HFF-Myc (cell line): ENCODE data around the gene DIS3L.
"Not testable (repeated sequence)": the region's sequence is repeated elsewhere in the genome, so short reads cannot be mapped to it uniquely, and the experiment has no call there.

Experiments used
- DNase-seq: peaks from one replicate; pipeline ENCODE4 v3.0.0-alpha.2; 2011; ENCODE audit warnings: low read depth; ENCODE audit errors: extremely low read depth
- H3K4me3 ChIP-seq: replicated peaks from 2 replicates; pipeline ENCODE4 v1.5.1; 2011; ENCODE audit warnings: low read depth, mild to moderate bottlenecking, control low read depth, low read length
- TF ChIP-seq, protein P1 (sequence below): IDR thresholded peaks from 2 replicates; pipeline ENCODE4 v1.5.1; 2012; ENCODE audit warnings: mild to moderate bottlenecking, low read depth, low read length, control low read depth; ENCODE audit errors: missing control alignments

DIS3L gene

GRCh38 chr15:66356359-66357236 is 63.2 kb downstream of the DIS3L start, which contains the start of gene TIPIN:
Gene TIPIN, minus strand, starts transcription at chr15:66356685. Its CDS starts 3,738 bp downstream, at chr15:66352947.
- peak; percentile 73 for DNase-seq
- peak within 1 kb of the TSS; percentile 86 for H3K4me3 ChIP-seq
- TF ChIP-seq, protein P1, sequence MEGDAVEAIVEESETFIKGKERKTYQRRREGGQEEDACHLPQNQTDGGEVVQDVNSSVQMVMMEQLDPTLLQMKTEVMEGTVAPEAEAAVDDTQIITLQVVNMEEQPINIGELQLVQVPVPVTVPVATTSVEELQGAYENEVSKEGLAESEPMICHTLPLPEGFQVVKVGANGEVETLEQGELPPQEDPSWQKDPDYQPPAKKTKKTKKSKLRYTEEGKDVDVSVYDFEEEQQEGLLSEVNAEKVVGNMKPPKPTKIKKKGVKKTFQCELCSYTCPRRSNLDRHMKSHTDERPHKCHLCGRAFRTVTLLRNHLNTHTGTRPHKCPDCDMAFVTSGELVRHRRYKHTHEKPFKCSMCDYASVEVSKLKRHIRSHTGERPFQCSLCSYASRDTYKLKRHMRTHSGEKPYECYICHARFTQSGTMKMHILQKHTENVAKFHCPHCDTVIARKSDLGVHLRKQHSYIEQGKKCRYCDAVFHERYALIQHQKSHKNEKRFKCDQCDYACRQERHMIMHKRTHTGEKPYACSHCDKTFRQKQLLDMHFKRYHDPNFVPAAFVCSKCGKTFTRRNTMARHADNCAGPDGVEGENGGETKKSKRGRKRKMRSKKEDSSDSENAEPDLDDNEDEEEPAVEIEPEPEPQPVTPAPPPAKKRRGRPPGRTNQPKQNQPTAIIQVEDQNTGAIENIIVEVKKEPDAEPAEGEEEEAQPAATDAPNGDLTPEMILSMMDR, result no peak

DNA sequence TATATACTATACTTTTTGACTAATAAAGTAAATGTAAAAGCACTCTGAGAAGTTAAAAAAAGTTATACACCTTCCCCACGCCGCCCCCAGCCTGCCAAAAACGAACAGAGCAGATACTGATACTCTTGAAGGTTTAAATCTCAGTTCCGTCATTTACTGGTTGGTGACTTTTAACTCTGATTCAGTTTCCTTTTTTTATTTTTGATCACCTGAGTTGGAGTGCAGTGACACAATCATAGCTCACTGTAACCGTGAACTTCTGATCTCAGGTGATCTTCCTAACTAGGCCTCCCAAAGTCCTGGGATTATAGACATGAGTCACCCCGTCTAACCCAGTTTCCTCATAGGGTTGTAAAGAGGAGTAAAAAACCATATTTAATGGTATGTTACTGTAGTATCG is 66.4 kb downstream of the DIS3L start:
- H3K4me3 ChIP-seq, result no peak overlapping the region
- no peak for DNase-seq
- TF ChIP-seq, protein P1, result no peak

DNA sequence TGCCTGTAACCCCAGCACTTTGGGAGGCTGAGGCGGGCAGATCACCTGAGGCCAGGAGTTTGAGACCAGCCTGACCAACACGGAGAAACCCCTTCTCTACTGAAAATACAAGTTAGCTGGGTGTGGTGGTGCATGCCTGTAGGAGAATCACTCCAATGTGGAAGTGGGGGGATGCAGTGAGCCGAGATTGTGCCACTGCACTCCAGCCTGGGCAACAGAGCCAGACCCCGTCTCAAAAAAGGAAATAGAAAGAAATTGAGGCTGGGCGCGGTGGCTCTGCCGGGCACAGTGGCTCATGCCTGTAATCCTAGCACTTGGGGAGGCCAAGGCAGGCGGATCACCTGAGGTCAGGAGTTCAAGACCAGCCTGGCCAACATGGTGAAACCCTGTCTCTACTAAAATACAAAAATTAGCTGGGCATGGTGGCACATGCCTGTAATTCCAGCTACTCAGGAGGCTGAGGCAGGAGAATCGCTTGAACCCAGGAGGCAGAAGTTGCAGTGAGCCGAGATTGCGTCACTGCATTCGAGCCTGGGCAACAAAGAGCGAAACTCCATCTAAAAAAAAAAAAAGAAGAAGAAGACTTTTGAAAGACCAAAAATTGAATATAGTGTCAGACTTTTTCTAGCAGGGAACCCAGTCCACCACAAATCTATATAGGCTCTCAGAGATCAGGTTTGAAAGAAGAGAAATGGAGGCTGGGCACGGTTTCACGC is 68.5 kb downstream of the DIS3L start:
- H3K4me3 ChIP-seq, DNase-seq: not testable (repeated sequence)

DNA sequence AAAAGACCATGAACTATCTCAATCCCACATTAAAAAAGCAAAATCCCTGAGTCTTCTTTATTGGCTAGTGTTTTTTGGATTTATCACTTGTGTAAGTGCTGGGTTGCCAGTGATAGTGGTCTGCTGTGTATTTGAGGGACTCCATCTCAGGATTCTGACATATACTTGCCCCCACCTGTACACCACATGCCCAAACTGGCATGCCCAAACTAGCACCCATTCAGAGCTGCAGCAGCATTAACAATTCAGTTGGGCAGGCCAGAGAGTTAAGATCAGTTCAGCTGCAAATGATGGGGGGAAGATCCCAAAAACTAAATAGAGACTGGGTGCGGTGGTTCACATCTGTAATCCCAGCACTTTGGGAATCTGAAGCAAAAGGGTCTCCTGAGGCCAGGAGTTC is 69.4 kb downstream of the DIS3L start:
- DNase-seq, result no peak
- H3K4me3 ChIP-seq, result no peak overlapping the region
- TF ChIP-seq, protein P1, result no peak

- no peak for DNase-seq
- H3K4me3 ChIP-seq, result no peak overlapping the region
- TF ChIP-seq, protein P1, result no peak
Observed at GRCh38 chr15:66364944-66365528, 71.7 kb downstream of the DIS3L start.

- H3K4me3 ChIP-seq, result no peak overlapping the region
- DNase-seq, result no peak
- TF ChIP-seq, protein P1, result no peak
Observed at GRCh38 chr15:66369773-66370651, 76.6 kb downstream of the DIS3L start.
